ENCODE measurements around the gene RNF5. TPM values are rescaled to one million over a fixed set of nuclear protein-coding genes. Genes with fewer than 3 reads are reported as not detected.

Gene RNF5
- total and polyA plus RNA-seq, 9 of the 15 experiments (the other 6 are each of a cell fraction or from before 2014, with no cell fraction given) = 62.2 to 245 (median 129) TPM

- no peak for TF ChIP-seq ZFP91 (CRISPR knock-in tag; IDR thresholded peaks at IDR 0.05)
- no peak for TF ChIP-seq ZKSCAN1 (IDR thresholded peaks at IDR 0.05; ENCODE audit: low read depth, low read length)
- TF ChIP-seq POLR2A (conservative IDR thresholded peaks at IDR 0.05) = peak; percentile 80
- no peak for TF ChIP-seq CHD7 (IDR thresholded peaks at IDR 0.05; ENCODE audit: low read depth, low read length)
- TF ChIP-seq ZNF398 (CRISPR knock-in tag; IDR thresholded peaks at IDR 0.05) = no peak
- no peak for TF ChIP-seq ZNF280A (IDR thresholded peaks at IDR 0.05; ENCODE audit: low read depth, partially characterized antibody)
- TF ChIP-seq NR4A1 (CRISPR knock-in tag; IDR thresholded peaks at IDR 0.05) = no peak
- no peak for TF ChIP-seq NR4A1 (tag; IDR thresholded peaks at IDR 0.05)
- peak; percentile 42; the same call in 1 of the 2 replicates for TF ChIP-seq POLR2AphosphoS5 (IDR thresholded peaks at IDR 0.05; ENCODE audit: control insufficient read depth, insufficient read depth, low read depth, low read length)
- peak; percentile 89 for TF ChIP-seq HDAC2 (IDR thresholded peaks at IDR 0.05)
Observed at GRCh38 chr6:32190054-32190851, 12.0 kb downstream of the RNF5 start, which contains the start of gene PBX2 (continued).

All from K562 (cell line).